Adrenal gland (tissue), 12 donors: ENCODE data around the gene UGT1A9. TPM values are rescaled to one million over a fixed set of nuclear protein-coding genes. Genes with fewer than 3 reads are reported as not detected.

ENCODE experiments used
- DNase-seq, 7 donors: peaks; one replicate each; pipeline ENCODE4 v3.0.0-alpha.2; 2019 to 2020
- H3K27ac ChIP-seq, 5 donors: fragments of 200-600 bp; sonication (generic) in 4 of 5; 1 replicate in 3 of 5; 2 replicates in 2 of 5; pipeline versions ENCODE4 v1.5.1 to v1.8.0; 2016 to 2020; ENCODE audit warnings: mild to moderate bottlenecking in 1 of 5
- H3K27me3 ChIP-seq: fragments of 200-600 bp; 2 replicates; pipeline ENCODE4 v1.8.0; 2021
- H3K36me3 ChIP-seq, 2 donors: fragments of 200-600 bp; replicated peaks in 1 of 2; 1 replicate in 1 of 2; 2 replicates in 1 of 2; pipeline versions ENCODE4 v1.5.1 to v1.8.0; 2018 to 2022
- H3K4me1 ChIP-seq, 2 donors: fragments of 200-600 bp; replicated peaks in 1 of 2; 1 replicate in 1 of 2; 2 replicates in 1 of 2; pipeline versions ENCODE4 v1.5.1 to v1.8.0; 2018 to 2021
- H3K4me3 ChIP-seq, 4 donors: fragments of 200-600 bp; sonication (generic) in 3 of 4; one replicate each; pipeline ENCODE4 v1.5.1; 2016 to 2018
- H3K9me3 ChIP-seq, 3 donors: fragments of 200-600 bp; sonication (generic) in 1 of 3; replicated peaks in 1 of 3; 1 replicate in 2 of 3; 2 replicates in 1 of 3; pipeline versions ENCODE4 v1.5.1 to v1.8.0; 2016 to 2021
- CTCF ChIP-seq, 6 experiments: fragments of 450-650 bp in 4 of 6; fragments of 200-600 bp in 2 of 6; sonication (generic) in 1 of 6; IDR thresholded peaks; 1 replicate in 5 of 6; 2 replicates in 1 of 6; pipeline versions ENCODE4 v1.5.1 to v1.8.0; 2016 to 2021; ENCODE audit warnings: antibody characterized with exemption in 6 of 6, mild to moderate bottlenecking in 2 of 6, moderate library complexity in 1 of 6
- POLR2A ChIP-seq, 2 donors: fragments of 450-650 bp; IDR thresholded peaks; one replicate each; pipeline ENCODE4 v1.6.1; 2017; ENCODE audit warnings: antibody characterized with exemption in 2 of 2, mild to moderate bottlenecking in 2 of 2, moderate library complexity in 1 of 2
- WGBS, 4 donors: extraction: QIAGEN DNeasy Blood & Tissue Kit in 2 of 4; methylation state at CpG; one replicate each; pipeline versions ENCODE4 v1.1.5 to v1.1.7; 2013 to 2017; 5-methylcytosine and 5-hydroxymethylcytosine counted together
- intact Hi-C, 2 donors: fragments of 100-400 bp; cut with DNase I; formaldehyde crosslinking; loops; one replicate each; pipeline versions ENCODE4 v1.14.1 to v1.15.0; 2022 to 2023
- polyA plus RNA-seq, 3 donors: library from polyadenylated mRNA; stranded (reverse); fragments of 200-250 nt in 2 of 3; fragments of 350-450 nt in 1 of 3; fragmentation: Illumina TruSeq in 1 of 3; extraction: RNeasy Lipid Tissue Mini Kit (QIAGEN cat#74804) in 1 of 3; gene quantifications; one replicate each; pipeline ENCODE4 v1.2.3, GENCODE V29; 2013 to 2014
- total RNA-seq, 9 donors: library from RNA; depleted of rRNA in 4 of 9; stranded (reverse); fragments of >200 nt in 4 of 9; fragments of 120-200 nt in 1 of 9; fragmentation: NEBNext Ultra II Directional in 1 of 9; extraction: Animal tissue kit (Norgen Biotek cat#: 25700) in 1 of 9; gene quantifications; one replicate each; pipeline versions ENCODE4 v1.1.0 to v1.2.4, GENCODE V29; 2013 to 2023
- donor health status: healthy with polysubstance abuse.
- donor health status: Bipolar disorder and iron deficiency.
- donor health status: DM: yes; HTN: yes; CAD: no.
- donor health status: DM: no; HTN: no; CAD: no.
- donor health status: DM: no; HTN: no; CAD: no.
- donor health status: DM: yes; HTN: yes; CAD: no.

The UGT1A9 gene
- total and polyA plus RNA-seq, 12 donors: not detected

- 81 to 87% (median 84%) methylated on average over 4 of the region's 4 CpGs for WGBS, 4 donors
- H3K27me3 ChIP-seq: peaks cover 7% of the 10 kb centered on the region
- H3K36me3 ChIP-seq: no peaks in the 10 kb centered on the region
- intact Hi-C loops: no loop called here
- H3K4me3 ChIP-seq: no peak overlapping the region
- no peaks in the 10 kb centered on the region for H3K4me1 ChIP-seq
- H3K27ac ChIP-seq: no peak overlapping the region
- no peak for DNase-seq
- TF ChIP-seq POLR2A (IDR thresholded peaks at IDR 0.05): no peak
- TF ChIP-seq CTCF (IDR thresholded peaks at IDR 0.05): no peak
- H3K9me3 ChIP-seq: no peaks in the 10 kb centered on the region
These were observed 8.8 kb downstream of the UGT1A9 start for GRCh38 chr2:233680361-233681045.

GRCh38 chr2:233681521-233682099 is 9.9 kb downstream of the UGT1A9 start, which contains the start of gene UGT1A7:
UGT1A7 (plus strand) TSS chr2:233681901; CDS start chr2:233681938, 37 bp downstream.
- Histone ChIP-seq H3K9me3 (no peaks in the 10 kb centered on the region), H3K27ac (no peak within 1 kb of the TSS), H3K36me3 (no peaks in the 10 kb centered on the region), H3K4me1 (no peaks in the 10 kb centered on the region), H3K27me3 (peaks cover 7% of the 10 kb centered on the region), H3K4me3 (no peak within 1 kb of the TSS)
- peak in 1 of 7 donors; percentile 10 for DNase-seq
- intact Hi-C loops: no loop called here
- TF ChIP-seq CTCF (IDR thresholded peaks at IDR 0.05) (no peak), POLR2A (IDR thresholded peaks at IDR 0.05) (no peak)
- WGBS, 4 donors: 51 to 60% (median 59%) methylated on average over 4 to 5 of the region's 5 CpGs

- TF ChIP-seq POLR2A (IDR thresholded peaks at IDR 0.05) (no peak), CTCF (IDR thresholded peaks at IDR 0.05) (no peak)
- intact Hi-C loops: no loop called here
- WGBS, 4 donors: 71 to 83% (median 79%) methylated on average over 1 of the region's 1 CpG
- no peak overlapping the region for H3K4me3 ChIP-seq
- H3K36me3 ChIP-seq: no peaks in the 10 kb centered on the region
- no peaks in the 10 kb centered on the region for H3K27me3 ChIP-seq
- no peaks in the 10 kb centered on the region for H3K9me3 ChIP-seq
- DNase-seq: no peak
- no peaks in the 10 kb centered on the region for H3K4me1 ChIP-seq
- no peak overlapping the region for H3K27ac ChIP-seq
These were observed 12.9 kb downstream of the UGT1A9 start for GRCh38 chr2:233684640-233685039.

- WGBS, 4 donors: 72 to 88% (median 84%) methylated on average over 5 of the region's 5 CpGs
- TF ChIP-seq POLR2A (IDR thresholded peaks at IDR 0.05): no peak
- TF ChIP-seq CTCF (IDR thresholded peaks at IDR 0.05): no peak
- no peak for DNase-seq
- no peaks in the 10 kb centered on the region for H3K4me1 ChIP-seq
- no peak overlapping the region for H3K27ac ChIP-seq
- no peaks in the 10 kb centered on the region for H3K27me3 ChIP-seq
- H3K9me3 ChIP-seq: no peaks in the 10 kb centered on the region
- H3K36me3 ChIP-seq: no peaks in the 10 kb centered on the region
- H3K4me3 ChIP-seq: no peak overlapping the region
- intact Hi-C loops: no loop called here
These were observed 15.2 kb downstream of the UGT1A9 start for GRCh38 chr2:233686928-233687327.
